HCT116 (cell line): ENCODE measurements around the gene CUX1. TPM values are rescaled to one million over a fixed set of nuclear protein-coding genes. Genes with fewer than 3 reads are reported as not detected.

ENCODE experiments used
- ATAC-seq: fragments of 200-7000 bp; cut with Tn5 transposase; 2 replicates; pipeline ENCODE4 v1.9.1; 2020; ENCODE audit warnings: mild to moderate bottlenecking, moderate library complexity
- BruUV-seq: library from RNA; stranded (reverse); fragments of 400-500 nt; replicated peaks from 2 replicates; lab custom pipeline; 2021; lab: Mats Ljungman, UMichigan
- CTCF ChIA-PET: fragments of 300-600 bp; sonication (Branson Sonifier 250); formaldehyde crosslinking; loops from one replicate; lab custom pipeline; 2021; ENCODE audit warnings: antibody characterized with exemption; lab: Charles Lee
- POLR2A ChIA-PET: fragments of 300-600, 350-600 bp; sonication (Branson Sonifier 250); formaldehyde crosslinking; loops from one replicate; lab custom pipeline; 2021; ENCODE audit warnings: antibody characterized with exemption; lab: Charles Lee
- RAD21 ChIA-PET, 2 experiments: fragments of 300-600 bp; sonication (Branson Sonifier 250); formaldehyde crosslinking; loops; one replicate each; lab custom pipeline; 2023; ENCODE audit warnings: low total read pairs in 2 of 2; ENCODE audit not compliant: uncharacterized antibody in 2 of 2, unreplicated experiment in 2 of 2, low non-redundant PET in 1 of 2; lab: Charles Lee
- DNase-seq: peaks from one replicate; pipeline ENCODE4 v3.0.0-alpha.2; 2010; ENCODE audit warnings: low read depth, low spot score
- H2AFZ ChIP-seq: fragments of 200-600 bp; shearing (Covaris generic), sonication (generic); 2 replicates; pipeline ENCODE4 v1.6.1; 2017; ENCODE audit warnings: low read depth, mixed run types, mixed read lengths, antibody characterized with exemption, low read length; ENCODE audit not compliant: poor library complexity, severe bottlenecking
- H3K27ac ChIP-seq: 2 replicates; pipeline ENCODE4 v1.5.1; 2012; ENCODE audit warnings: low read depth, low read length
- H3K27me3 ChIP-seq: fragments of 200-600 bp; sonication (generic); 2 replicates; pipeline ENCODE4 v1.6.1; 2016; ENCODE audit warnings: mixed run types, low read length, mixed read lengths; ENCODE audit not compliant: insufficient read depth
- H3K36me3 ChIP-seq, 2 experiments: fragments of 200-500 bp in 1 of 2; fragments of 200-600 bp in 1 of 2; sonication (Bioruptor generic) in 1 of 2; sonication (generic) in 1 of 2; 2 replicates each; pipeline versions ENCODE4 v1.5.1 to v1.6.1; 2014 to 2016; ENCODE audit warnings: low read length in 2 of 2, inconsistent platforms in 1 of 2, mixed read lengths in 1 of 2, mixed run types in 1 of 2; ENCODE audit not compliant: insufficient read depth in 2 of 2, control insufficient read depth in 1 of 2
- H3K4me1 ChIP-seq, 2 experiments: fragments of 200-600 bp in 1 of 2; sonication (generic) in 1 of 2; 2 replicates each; pipeline versions ENCODE4 v1.5.1 to v1.6.1; 2012 to 2017; ENCODE audit warnings: low read length in 2 of 2, inconsistent platforms in 1 of 2, mild to moderate bottlenecking in 1 of 2, mixed read lengths in 1 of 2, mixed run types in 1 of 2, moderate library complexity in 1 of 2; ENCODE audit not compliant: insufficient read depth in 2 of 2, control insufficient read depth in 1 of 2
- H3K4me2 ChIP-seq: fragments of 200-600 bp; sonication (generic); 2 replicates; pipeline ENCODE4 v1.6.1; 2017; ENCODE audit warnings: mixed run types, low read length, mixed read lengths
- H3K4me3 ChIP-seq, 2 experiments: fragments of 200-600 bp in 1 of 2; sonication (generic) in 1 of 2; replicated peaks in 1 of 2; 2 replicates each; pipeline ENCODE4 v1.5.1; 2011 to 2016; ENCODE audit warnings: low read length in 2 of 2, control low read depth in 1 of 2, low read depth in 1 of 2, mild to moderate bottlenecking in 1 of 2, mixed read lengths in 1 of 2, mixed run types in 1 of 2
- H3K79me2 ChIP-seq: fragments of 200-600 bp; sonication (generic); 2 replicates; pipeline ENCODE4 v1.6.1; 2017; ENCODE audit warnings: mild to moderate bottlenecking, mixed run types, low read length, moderate library complexity, mixed read lengths; ENCODE audit not compliant: insufficient read depth
- H3K9ac ChIP-seq: fragments of 200-600 bp; sonication (generic); 2 replicates; pipeline ENCODE4 v1.6.1; 2016; ENCODE audit warnings: low read length, mixed read lengths
- H3K9me2 ChIP-seq: fragments of 200-600 bp; sonication (generic), shearing (Covaris generic); 2 replicates; pipeline ENCODE4 v1.6.1; 2017; ENCODE audit warnings: mixed run types, mild to moderate bottlenecking, moderate library complexity; ENCODE audit not compliant: insufficient read depth
- H3K9me3 ChIP-seq, 2 experiments: fragments of 200-500 bp in 1 of 2; fragments of 200-600 bp in 1 of 2; sonication (Bioruptor generic) in 1 of 2; sonication (generic) in 1 of 2; 2 replicates each; pipeline ENCODE4 v1.6.1; 2014 to 2017; ENCODE audit warnings: low read length in 2 of 2, mixed read lengths in 2 of 2, inconsistent platforms in 1 of 2, low read depth in 1 of 2, mild to moderate bottlenecking in 1 of 2, mixed run types in 1 of 2, moderate library complexity in 1 of 2; ENCODE audit not compliant: control insufficient read depth in 1 of 2, insufficient read depth in 1 of 2
- H4K20me1 ChIP-seq: fragments of 200-600 bp; sonication (generic), shearing (Covaris generic); 2 replicates; pipeline ENCODE4 v1.6.1; 2017; ENCODE audit warnings: mixed run types, mild to moderate bottlenecking, moderate library complexity; ENCODE audit not compliant: insufficient read depth
- EGR1 ChIP-seq: IDR thresholded peaks from 2 replicates; pipeline ENCODE4 v1.6.1; 2012; ENCODE audit warnings: low read depth
- EZH2 ChIP-seq: fragments of 200-600 bp; sonication (generic); IDR thresholded peaks from 2 replicates; pipeline ENCODE4 v1.6.1; 2017; ENCODE audit warnings: antibody characterized with exemption, mixed run types
- JUND ChIP-seq: IDR thresholded peaks from 2 replicates; pipeline ENCODE4 v1.6.1; 2012
- RAD21 ChIP-seq: IDR thresholded peaks from 2 replicates; pipeline ENCODE4 v1.6.1; 2012; ENCODE audit warnings: low read depth, mild to moderate bottlenecking
- YY1 ChIP-seq: IDR thresholded peaks from 2 replicates; pipeline ENCODE4 v1.6.1; 2011; ENCODE audit warnings: low read length, low read depth, moderate library complexity, mild to moderate bottlenecking; ENCODE audit not compliant: insufficient replicate concordance; ENCODE audit errors: extremely low read depth
- intact Hi-C: fragments of 100-400 bp; cut with micrococcal nuclease; formaldehyde crosslinking; loops from 2 replicates; pipeline ENCODE4 v1.10.0; 2022
- total RNA-seq: library from RNA; stranded (reverse); gene quantifications from one replicate; pipeline ENCODE4 v1.2.1, GENCODE V29; 2021; ENCODE audit not compliant: unreplicated experiment
- TF ChIP-seq, protein P1 (sequence below): IDR thresholded peaks from 2 replicates; pipeline ENCODE4 v1.6.1; 2012; ENCODE audit warnings: low read depth
- TF ChIP-seq, protein P2 (sequence below): IDR thresholded peaks from 2 replicates; pipeline ENCODE4 v1.6.1; 2011; ENCODE audit warnings: mild to moderate bottlenecking, low read length, moderate library complexity; ENCODE audit not compliant: insufficient replicate concordance; ENCODE audit errors: extremely low read depth

CUX1 gene
- total RNA-seq, 1 experiment from 2014 or later: 68.9 TPM

DNA sequence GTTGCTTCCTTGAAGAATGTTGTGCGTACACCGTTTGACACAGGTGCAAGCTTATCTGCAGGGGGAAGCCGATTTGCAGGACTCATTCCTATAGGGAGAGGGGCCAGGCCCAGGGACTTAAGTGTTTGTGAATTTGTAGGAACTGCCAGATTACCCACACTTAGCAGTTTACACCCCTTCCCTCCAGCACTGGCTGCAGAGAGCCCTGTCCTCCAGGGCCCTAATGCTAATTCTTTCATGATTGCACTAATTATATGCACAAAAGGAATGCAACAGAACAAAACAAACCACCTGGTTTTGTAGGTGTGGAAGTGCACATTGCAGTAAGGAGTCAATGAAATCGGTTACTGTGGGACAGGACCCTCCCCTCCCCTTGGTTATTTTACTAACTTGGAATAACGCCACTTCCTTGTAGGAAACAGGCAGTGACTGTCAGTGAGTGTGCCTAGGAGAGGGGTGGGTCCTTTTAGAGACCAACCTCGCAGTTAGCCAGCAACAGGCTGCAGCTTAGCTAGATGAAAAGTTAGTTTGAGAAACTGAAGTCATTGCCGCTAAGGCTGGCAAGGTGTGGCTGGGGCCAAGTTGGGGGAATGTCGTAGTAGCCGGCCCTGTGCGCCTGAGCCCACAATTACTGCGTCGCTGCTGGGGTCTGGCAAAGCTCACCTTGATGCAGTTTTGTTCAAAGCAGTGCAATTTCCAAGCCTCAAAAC lies 60.6 kb downstream of the CUX1 start:
- Histone ChIP-seq H3K4me1 (peaks cover 31 to 54% of the 10 kb centered on the region in 2 experiments), H3K9me3 (no peaks in the 10 kb centered on the region), H3K79me2 (peaks cover 96% of the 10 kb centered on the region), H2AFZ (no peak overlapping the region), H4K20me1 (no peaks in the 10 kb centered on the region), H3K9me2 (no peaks in the 10 kb centered on the region), H3K36me3 (no peaks in the 10 kb centered on the region), H3K4me2 (no peak overlapping the region)
- RAD21 ChIA-PET: no interaction called here
- POLR2A ChIA-PET: no interaction called here
- BruUV-seq: no TSS peak
- TF ChIP-seq EGR1: no peak
- TF ChIP-seq JUND: no peak
- TF ChIP-seq YY1: no peak
- no peak for TF ChIP-seq EZH2
- no peak for TF ChIP-seq RAD21
- TF ChIP-seq, protein P1, sequence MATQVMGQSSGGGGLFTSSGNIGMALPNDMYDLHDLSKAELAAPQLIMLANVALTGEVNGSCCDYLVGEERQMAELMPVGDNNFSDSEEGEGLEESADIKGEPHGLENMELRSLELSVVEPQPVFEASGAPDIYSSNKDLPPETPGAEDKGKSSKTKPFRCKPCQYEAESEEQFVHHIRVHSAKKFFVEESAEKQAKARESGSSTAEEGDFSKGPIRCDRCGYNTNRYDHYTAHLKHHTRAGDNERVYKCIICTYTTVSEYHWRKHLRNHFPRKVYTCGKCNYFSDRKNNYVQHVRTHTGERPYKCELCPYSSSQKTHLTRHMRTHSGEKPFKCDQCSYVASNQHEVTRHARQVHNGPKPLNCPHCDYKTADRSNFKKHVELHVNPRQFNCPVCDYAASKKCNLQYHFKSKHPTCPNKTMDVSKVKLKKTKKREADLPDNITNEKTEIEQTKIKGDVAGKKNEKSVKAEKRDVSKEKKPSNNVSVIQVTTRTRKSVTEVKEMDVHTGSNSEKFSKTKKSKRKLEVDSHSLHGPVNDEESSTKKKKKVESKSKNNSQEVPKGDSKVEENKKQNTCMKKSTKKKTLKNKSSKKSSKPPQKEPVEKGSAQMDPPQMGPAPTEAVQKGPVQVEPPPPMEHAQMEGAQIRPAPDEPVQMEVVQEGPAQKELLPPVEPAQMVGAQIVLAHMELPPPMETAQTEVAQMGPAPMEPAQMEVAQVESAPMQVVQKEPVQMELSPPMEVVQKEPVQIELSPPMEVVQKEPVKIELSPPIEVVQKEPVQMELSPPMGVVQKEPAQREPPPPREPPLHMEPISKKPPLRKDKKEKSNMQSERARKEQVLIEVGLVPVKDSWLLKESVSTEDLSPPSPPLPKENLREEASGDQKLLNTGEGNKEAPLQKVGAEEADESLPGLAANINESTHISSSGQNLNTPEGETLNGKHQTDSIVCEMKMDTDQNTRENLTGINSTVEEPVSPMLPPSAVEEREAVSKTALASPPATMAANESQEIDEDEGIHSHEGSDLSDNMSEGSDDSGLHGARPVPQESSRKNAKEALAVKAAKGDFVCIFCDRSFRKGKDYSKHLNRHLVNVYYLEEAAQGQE: no peak
- TF ChIP-seq, protein P2, sequence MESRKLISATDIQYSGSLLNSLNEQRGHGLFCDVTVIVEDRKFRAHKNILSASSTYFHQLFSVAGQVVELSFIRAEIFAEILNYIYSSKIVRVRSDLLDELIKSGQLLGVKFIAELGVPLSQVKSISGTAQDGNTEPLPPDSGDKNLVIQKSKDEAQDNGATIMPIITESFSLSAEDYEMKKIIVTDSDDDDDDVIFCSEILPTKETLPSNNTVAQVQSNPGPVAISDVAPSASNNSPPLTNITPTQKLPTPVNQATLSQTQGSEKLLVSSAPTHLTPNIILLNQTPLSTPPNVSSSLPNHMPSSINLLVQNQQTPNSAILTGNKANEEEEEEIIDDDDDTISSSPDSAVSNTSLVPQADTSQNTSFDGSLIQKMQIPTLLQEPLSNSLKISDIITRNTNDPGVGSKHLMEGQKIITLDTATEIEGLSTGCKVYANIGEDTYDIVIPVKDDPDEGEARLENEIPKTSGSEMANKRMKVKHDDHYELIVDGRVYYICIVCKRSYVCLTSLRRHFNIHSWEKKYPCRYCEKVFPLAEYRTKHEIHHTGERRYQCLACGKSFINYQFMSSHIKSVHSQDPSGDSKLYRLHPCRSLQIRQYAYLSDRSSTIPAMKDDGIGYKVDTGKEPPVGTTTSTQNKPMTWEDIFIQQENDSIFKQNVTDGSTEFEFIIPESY: no peak
- TF ChIP-seq, all 23 proteins: peak for 0
- CTCF ChIA-PET: no interaction called here
- Histone ChIP-seq H3K4me3 (no peak overlapping the region), H3K9ac (no peak overlapping the region), H3K27me3 (no peaks in the 10 kb centered on the region), H3K27ac (no peak overlapping the region)
- ATAC-seq (no peak), DNase-seq (no peak)
- intact Hi-C loops: no loop called here
